Breast epithelium (tissue), 4 donors: ENCODE data around the gene KISS1. TPM values are rescaled to one million over a fixed set of nuclear protein-coding genes. Genes with fewer than 3 reads are reported as not detected.

ENCODE experiments used
- DNase-seq, 2 donors: peaks; one replicate each; pipeline ENCODE4 v3.0.0-alpha.2; 2019; ENCODE audit warnings: low spot score in 2 of 2
- H3K27ac ChIP-seq, 2 donors: fragments of 200-600 bp; sonication (generic) in 1 of 2; one replicate each; pipeline ENCODE4 v1.5.1; 2016 to 2019; ENCODE audit warnings: mild to moderate bottlenecking in 1 of 2
- H3K27me3 ChIP-seq, 2 donors: fragments of 200-600 bp; sonication (generic) in 1 of 2; one replicate each; pipeline versions ENCODE4 v1.5.1 to v1.6.0; 2017 to 2019; ENCODE audit warnings: control low read depth in 1 of 2, mild to moderate bottlenecking in 1 of 2
- H3K36me3 ChIP-seq: fragments of 200-600 bp; one replicate; pipeline ENCODE4 v1.5.1; 2019
- H3K4me1 ChIP-seq, 2 donors: fragments of 200-600 bp; sonication (generic); one replicate each; pipeline ENCODE4 v1.5.1; 2016 to 2019; ENCODE audit warnings: control low read depth in 1 of 2
- H3K4me3 ChIP-seq, 3 donors: fragments of 200-600 bp; sonication (generic); 1 replicate in 2 of 3; 2 replicates in 1 of 3; pipeline ENCODE4 v1.5.1; 2016 to 2019; ENCODE audit warnings: mild to moderate bottlenecking in 3 of 3, moderate library complexity in 2 of 3
- H3K9me3 ChIP-seq, 2 donors: fragments of 200-600 bp; sonication (generic) in 1 of 2; one replicate each; pipeline ENCODE4 v1.5.1; 2016 to 2019; ENCODE audit warnings: control low read depth in 1 of 2
- POLR2A ChIP-seq: fragments of 450-650 bp; IDR thresholded peaks from one replicate; pipeline ENCODE4 v1.6.1; 2016; ENCODE audit warnings: antibody characterized with exemption, mild to moderate bottlenecking, moderate library complexity
- POLR2AphosphoS5 ChIP-seq, 3 donors: sonication (generic); formaldehyde crosslinking; IDR thresholded peaks; one replicate each; pipeline ENCODE4 v1.6.1; 2017; ENCODE audit warnings: antibody characterized with exemption in 3 of 3
- intact Hi-C: fragments of 100-400 bp; cut with DNase I; formaldehyde crosslinking; loops from one replicate; pipeline ENCODE4 v1.15.1; 2023; ENCODE audit warnings: low total_unique reads
- total RNA-seq, 3 donors: library from RNA; depleted of rRNA; stranded (reverse); fragments of >200 nt; gene quantifications; one replicate each; pipeline ENCODE4 v1.1.0, GENCODE V29; 2016
- TF ChIP-seq, protein P1 (sequence below), 3 donors: fragments of 450-650 bp; IDR thresholded peaks; one replicate each; pipeline ENCODE4 v1.5.1; 2016 to 2017; ENCODE audit warnings: antibody characterized with exemption in 3 of 3, mild to moderate bottlenecking in 3 of 3, moderate library complexity in 3 of 3

The KISS1 gene
- total RNA-seq, 3 donors from 2014 or later: not detected

DNA sequence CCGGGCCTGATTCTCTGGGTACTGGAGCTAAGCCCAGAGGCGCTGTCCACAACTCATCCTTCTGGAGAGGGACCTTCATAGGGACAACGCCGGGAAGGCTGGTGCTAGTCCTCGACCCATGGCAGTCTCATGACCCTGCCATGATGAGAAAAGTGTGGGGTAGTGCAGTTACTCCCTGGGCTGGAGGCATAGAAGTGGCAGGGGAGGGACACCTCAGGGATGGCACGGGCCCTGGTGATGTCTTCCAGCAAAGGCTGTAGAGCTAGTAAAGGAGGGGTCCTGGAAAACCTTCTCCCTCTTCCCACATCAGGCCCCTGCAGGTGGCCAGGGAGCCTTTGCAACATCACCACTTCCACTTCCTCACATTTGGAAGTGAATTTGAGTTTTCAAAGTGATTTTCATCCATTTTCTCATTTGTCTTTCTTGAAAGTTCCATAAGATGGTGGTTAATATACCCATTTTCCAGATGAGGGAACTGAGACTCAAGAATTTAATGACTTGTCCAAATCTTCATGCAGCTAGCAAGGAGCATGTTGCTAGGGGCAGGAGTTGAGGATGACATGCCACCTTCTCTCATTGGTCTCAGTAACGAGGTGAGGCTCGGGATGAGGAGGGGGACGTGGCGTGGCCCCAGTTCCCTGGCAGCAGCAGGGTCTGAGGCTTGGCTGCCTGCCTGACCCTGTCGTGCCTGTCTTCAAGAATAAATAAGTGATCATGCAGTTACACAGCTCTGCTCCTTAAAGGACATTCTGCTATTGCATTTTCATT, 20.8 kb upstream of the KISS1 start:
- H3K4me3 ChIP-seq: no peak overlapping the region
- no peaks in the 10 kb centered on the region for H3K27me3 ChIP-seq
- no peaks in the 10 kb centered on the region for H3K4me1 ChIP-seq
- TF ChIP-seq POLR2AphosphoS5 (IDR thresholded peaks at IDR 0.05): no peak
- TF ChIP-seq, protein P1, sequence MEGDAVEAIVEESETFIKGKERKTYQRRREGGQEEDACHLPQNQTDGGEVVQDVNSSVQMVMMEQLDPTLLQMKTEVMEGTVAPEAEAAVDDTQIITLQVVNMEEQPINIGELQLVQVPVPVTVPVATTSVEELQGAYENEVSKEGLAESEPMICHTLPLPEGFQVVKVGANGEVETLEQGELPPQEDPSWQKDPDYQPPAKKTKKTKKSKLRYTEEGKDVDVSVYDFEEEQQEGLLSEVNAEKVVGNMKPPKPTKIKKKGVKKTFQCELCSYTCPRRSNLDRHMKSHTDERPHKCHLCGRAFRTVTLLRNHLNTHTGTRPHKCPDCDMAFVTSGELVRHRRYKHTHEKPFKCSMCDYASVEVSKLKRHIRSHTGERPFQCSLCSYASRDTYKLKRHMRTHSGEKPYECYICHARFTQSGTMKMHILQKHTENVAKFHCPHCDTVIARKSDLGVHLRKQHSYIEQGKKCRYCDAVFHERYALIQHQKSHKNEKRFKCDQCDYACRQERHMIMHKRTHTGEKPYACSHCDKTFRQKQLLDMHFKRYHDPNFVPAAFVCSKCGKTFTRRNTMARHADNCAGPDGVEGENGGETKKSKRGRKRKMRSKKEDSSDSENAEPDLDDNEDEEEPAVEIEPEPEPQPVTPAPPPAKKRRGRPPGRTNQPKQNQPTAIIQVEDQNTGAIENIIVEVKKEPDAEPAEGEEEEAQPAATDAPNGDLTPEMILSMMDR (IDR thresholded peaks at IDR 0.05): no peak
- TF ChIP-seq POLR2A: no peak
- no peak overlapping the region for H3K27ac ChIP-seq
- no peak for DNase-seq
- no peaks in the 10 kb centered on the region for H3K36me3 ChIP-seq
- intact Hi-C loops: no loop called here
- no peaks in the 10 kb centered on the region for H3K9me3 ChIP-seq

DNA sequence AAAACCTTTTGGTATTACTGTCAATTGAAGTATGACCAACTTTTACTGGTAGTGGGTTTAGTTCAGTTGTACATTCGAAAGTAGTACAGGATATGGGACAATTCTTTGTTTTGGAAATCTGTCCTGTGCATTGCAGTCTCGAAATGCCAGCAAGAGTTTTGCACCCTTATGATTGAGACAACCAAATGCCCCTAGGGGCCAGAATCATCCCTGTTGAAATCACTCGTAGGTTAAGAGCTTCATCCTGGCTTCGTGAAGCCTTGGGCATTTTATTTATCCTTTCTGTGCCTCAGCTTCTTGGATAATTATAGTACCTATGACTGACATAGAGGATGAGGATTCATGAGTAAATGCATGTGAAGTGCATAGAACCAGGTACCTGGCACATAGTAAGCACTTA, 19.9 kb upstream of the KISS1 start:
- Histone ChIP-seq H3K4me3 (no peak overlapping the region), H3K36me3 (no peaks in the 10 kb centered on the region), H3K27me3 (no peaks in the 10 kb centered on the region), H3K4me1 (no peaks in the 10 kb centered on the region), H3K27ac (no peak overlapping the region), H3K9me3 (no peaks in the 10 kb centered on the region)
- intact Hi-C loops: no loop called here
- TF ChIP-seq POLR2AphosphoS5 (IDR thresholded peaks at IDR 0.05): no peak
- no peak for TF ChIP-seq POLR2A
- TF ChIP-seq, protein P1 (IDR thresholded peaks at IDR 0.05): no peak
- DNase-seq: no peak

DNA sequence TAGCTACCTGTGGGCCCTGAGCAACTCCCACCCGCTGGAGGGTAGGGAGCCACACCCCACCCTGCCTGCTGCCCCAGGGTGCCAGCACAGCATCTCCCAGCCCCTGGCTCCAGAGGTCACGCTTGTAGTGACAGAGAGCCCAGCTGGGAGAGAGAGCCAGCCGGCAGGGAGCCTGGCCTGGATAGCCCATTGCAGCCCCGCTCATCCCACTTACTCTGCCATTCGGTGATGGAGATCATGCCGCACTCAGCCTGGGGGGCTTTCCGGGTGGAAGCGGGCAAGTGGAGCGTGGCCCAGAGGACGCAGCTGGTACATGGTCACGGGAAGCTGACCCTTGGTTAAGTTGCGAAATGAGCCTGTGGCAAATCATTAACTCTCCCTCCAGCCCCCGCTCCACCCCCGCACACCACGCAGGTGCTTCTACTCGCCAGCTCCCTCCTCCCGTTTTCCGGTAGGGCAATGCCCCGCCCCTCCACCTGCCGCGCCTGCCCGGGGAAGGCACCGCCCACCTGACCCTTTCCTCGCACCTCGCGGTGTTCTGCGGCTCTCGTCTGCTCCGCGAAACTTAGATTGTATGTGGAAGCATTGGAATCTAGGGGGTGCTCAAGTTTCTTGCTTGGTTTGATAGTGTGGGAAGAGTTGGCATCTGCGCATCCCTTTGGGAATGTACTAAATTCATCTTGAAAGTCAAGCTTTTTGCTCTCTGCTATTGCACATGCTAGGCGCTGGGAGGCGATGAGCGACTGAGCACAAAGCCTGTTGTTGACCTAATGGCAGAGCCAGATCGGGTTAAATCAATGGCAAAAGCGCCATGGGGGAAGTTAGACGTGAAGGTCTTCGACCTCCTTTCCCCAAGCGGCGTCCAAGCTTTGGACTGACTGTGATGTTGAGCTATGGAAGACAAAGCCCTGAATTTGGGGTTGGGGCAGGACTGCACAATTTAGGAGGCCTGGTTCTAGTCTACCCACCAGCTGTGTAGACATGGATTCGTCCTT, 17.7 kb upstream of the KISS1 start, which contains the start of gene GOLT1A:
GOLT1A (minus strand) TSS at position 321 of the 995 bp plus-strand sequence; CDS start at position 239, 82 bp downstream.
- TF ChIP-seq POLR2AphosphoS5 (IDR thresholded peaks at IDR 0.05) (peak in 1 of 3 donors; percentile 42), POLR2A (no peak)
- TF ChIP-seq, protein P1 (IDR thresholded peaks at IDR 0.05): peak; percentile 53 to 86 (median 80)
- H3K27ac ChIP-seq: peak within 1 kb of the TSS; percentile 27 to 56
- H3K4me1 ChIP-seq: no peaks in the 10 kb centered on the region
- peak within 1 kb of the TSS in 2 of 3 donors; percentile 47 to 60 for H3K4me3 ChIP-seq
- no peaks in the 10 kb centered on the region for H3K36me3 ChIP-seq
- DNase-seq: peak; percentile 64 to 79
- H3K27me3 ChIP-seq: no peaks in the 10 kb centered on the region
- H3K9me3 ChIP-seq: no peaks in the 10 kb centered on the region
- intact Hi-C loops: loop anchor here (5.0 kb wide), 1 partner anchor 57 kb away; no protein-coding TSS in a partner anchor

DNA sequence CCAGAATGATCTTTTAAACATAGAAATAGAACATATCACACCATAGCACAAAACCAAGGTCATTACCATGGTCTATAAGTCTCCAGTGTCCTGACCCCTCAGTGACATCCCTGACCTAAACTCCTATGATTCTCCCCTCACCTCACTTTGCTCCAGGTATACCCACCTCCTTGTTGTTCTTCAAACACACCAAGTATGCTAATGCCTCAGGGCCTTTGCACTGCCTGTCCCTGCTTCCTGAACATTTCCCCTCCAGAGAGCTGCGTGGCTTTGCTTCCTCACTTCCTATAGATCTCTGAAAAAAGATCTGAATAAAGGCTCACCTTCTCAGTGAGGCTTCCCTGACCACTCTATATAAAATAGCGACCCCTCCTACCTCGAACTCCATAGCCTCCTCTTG, 16.4 kb upstream of the KISS1 start:
- DNase-seq: no peak
- Histone ChIP-seq H3K27ac (no peak overlapping the region), H3K36me3 (no peaks in the 10 kb centered on the region), H3K4me1 (no peaks in the 10 kb centered on the region), H3K4me3 (no peak overlapping the region), H3K27me3 (no peaks in the 10 kb centered on the region), H3K9me3 (no peaks in the 10 kb centered on the region)
- no peak for TF ChIP-seq POLR2A
- TF ChIP-seq, protein P1 (IDR thresholded peaks at IDR 0.05): no peak
- no peak for TF ChIP-seq POLR2AphosphoS5 (IDR thresholded peaks at IDR 0.05)
- intact Hi-C loops: loop anchor here (5.0 kb wide), 1 partner anchor 55 kb away; no protein-coding TSS in a partner anchor
